GM10847 (cell line): Measurements from ENCODE around the gene HACE1.

ENCODE experiments used
- POLR2A ChIP-seq: IDR thresholded peaks from 2 replicates; pipeline ENCODE4 v1.6.1; 2011; ENCODE audit not compliant: insufficient read length; ENCODE audit errors: extremely low read depth

Gene HACE1

GRCh38 chr6:104855507-104855906 lies 4.2 kb downstream of the HACE1 start:
- TF ChIP-seq POLR2A = no peak

- no peak for TF ChIP-seq POLR2A
These were observed 16.5 kb downstream of the HACE1 start for GRCh38 chr6:104843229-104843628.

- TF ChIP-seq POLR2A = no peak
These were observed 22.6 kb downstream of the HACE1 start for GRCh38 chr6:104837158-104837557.

- no peak for TF ChIP-seq POLR2A
These were observed 23.9 kb downstream of the HACE1 start for GRCh38 chr6:104835782-104836181.

- TF ChIP-seq POLR2A = no peak
These were observed 30.3 kb downstream of the HACE1 start for GRCh38 chr6:104829183-104829958.

GRCh38 chr6:104828478-104828877 lies 31.2 kb downstream of the HACE1 start:
- no peak for TF ChIP-seq POLR2A

GRCh38 chr6:104816125-104816524 lies 43.6 kb downstream of the HACE1 start:
- no peak for TF ChIP-seq POLR2A

- no peak for TF ChIP-seq POLR2A
These were observed 45.0 kb downstream of the HACE1 start for GRCh38 chr6:104814743-104815142.

- no peak for TF ChIP-seq POLR2A
These were observed 46.2 kb downstream of the HACE1 start for GRCh38 chr6:104813552-104813951.

- TF ChIP-seq POLR2A = no peak
These were observed 50.6 kb downstream of the HACE1 start for GRCh38 chr6:104809116-104809515.

- no peak for TF ChIP-seq POLR2A
These were observed 60.5 kb downstream of the HACE1 start for GRCh38 chr6:104799134-104799657.

GRCh38 chr6:104796031-104796785 lies 63.5 kb downstream of the HACE1 start:
- no peak for TF ChIP-seq POLR2A

- no peak for TF ChIP-seq POLR2A
These were observed 64.4 kb downstream of the HACE1 start for GRCh38 chr6:104795363-104795762.

GRCh38 chr6:104789770-104790190 lies 69.9 kb downstream of the HACE1 start:
- no peak for TF ChIP-seq POLR2A

- TF ChIP-seq POLR2A = no peak
These were observed 71.3 kb downstream of the HACE1 start for GRCh38 chr6:104788400-104788799.

- no peak for TF ChIP-seq POLR2A
These were observed 72.4 kb downstream of the HACE1 start for GRCh38 chr6:104787305-104787704.

GRCh38 chr6:104784884-104785283 lies 74.8 kb downstream of the HACE1 start:
- no peak for TF ChIP-seq POLR2A
